Stimulated activated CD4-positive, alpha-beta T cell treated with anti-CD3 and anti-CD28 coated beads, TNF-alpha, amount 100 ng/mL, for 1 hour (primary cell): Measurements from ENCODE around the gene CD9.
"Not testable (repeated sequence)": the region's sequence is repeated elsewhere in the genome, so short reads cannot be mapped to it uniquely, and the experiment has no call there.

ENCODE experiments used
- DNase-seq, 3 donors: peaks; one replicate each; pipeline ENCODE4 v3.0.0-alpha.2; 2020; ENCODE audit warnings: low read depth in 3 of 3, low spot score in 1 of 3

Gene CD9

GRCh38 chr12:6200256-6201212 is at the start of gene CD9:
Gene CD9, plus strand, starts transcription at chr12:6200400. Its CDS starts 100 bp downstream, at chr12:6200500.
- peak in 2 of 3 donors; percentile 11 to 27 for DNase-seq

- no peak for DNase-seq
Observed at GRCh38 chr12:6154730-6155459, 45.3 kb upstream of the CD9 start.

- no peak for DNase-seq
Observed at GRCh38 chr12:6157482-6157881, 42.7 kb upstream of the CD9 start.

GRCh38 chr12:6158255-6158654 is 41.9 kb upstream of the CD9 start:
- DNase-seq: no peak

- DNase-seq: no peak
Observed at GRCh38 chr12:6158749-6159148, 41.5 kb upstream of the CD9 start.

GRCh38 chr12:6159166-6160011 is 40.8 kb upstream of the CD9 start:
- not testable (repeated sequence) for DNase-seq

- DNase-seq: not testable (repeated sequence)
Observed at GRCh38 chr12:6160049-6160649, 40.1 kb upstream of the CD9 start.

- no peak for DNase-seq
Observed at GRCh38 chr12:6161124-6161882, 38.9 kb upstream of the CD9 start.

GRCh38 chr12:6163416-6164060 is 36.7 kb upstream of the CD9 start:
- DNase-seq: no peak

GRCh38 chr12:6165395-6165794 is 34.8 kb upstream of the CD9 start:
- no peak for DNase-seq

GRCh38 chr12:6166808-6167207 is 33.4 kb upstream of the CD9 start:
- no peak for DNase-seq

GRCh38 chr12:6167327-6168280 is 32.6 kb upstream of the CD9 start:
- DNase-seq: peak in 2 of 3 donors; percentile 9 to 28

- DNase-seq: no peak
Observed at GRCh38 chr12:6171409-6172015, 28.7 kb upstream of the CD9 start.

GRCh38 chr12:6172086-6172485 is 28.1 kb upstream of the CD9 start:
- no peak for DNase-seq

GRCh38 chr12:6172862-6173261 is 27.3 kb upstream of the CD9 start:
- DNase-seq: no peak

- DNase-seq: no peak
Observed at GRCh38 chr12:6177642-6178358, 22.4 kb upstream of the CD9 start.

GRCh38 chr12:6178981-6179761 is 21.0 kb upstream of the CD9 start:
- DNase-seq: no peak
